Smooth muscle cell (in vitro differentiated cells): ENCODE results near the gene NDRG4. TPM values are rescaled to one million over a fixed set of nuclear protein-coding genes. Genes with fewer than 3 reads are reported as not detected.

Experiments
- DNase-seq: peaks from one replicate; lab custom pipeline; 2025; ENCODE audit not compliant: unreplicated experiment; lab: John Stamatoyannopoulos, UW
- H2AFZ ChIP-seq: fragments of 200-600 bp; sonication (generic); 2 replicates; pipeline ENCODE4 v1.6.0; 2016; ENCODE audit warnings: antibody characterized with exemption, low read depth, mild to moderate bottlenecking
- H3F3A ChIP-seq: fragments of 200-600 bp; sonication (generic); 2 replicates; pipeline ENCODE4 v1.6.0; 2017; ENCODE audit warnings: antibody characterized with exemption, low read depth
- H3K27ac ChIP-seq: fragments of 200-600 bp; sonication (generic); 2 replicates; pipeline ENCODE4 v1.5.1; 2016; ENCODE audit warnings: low read depth, mild to moderate bottlenecking
- H3K27me3 ChIP-seq: fragments of 200-600 bp; sonication (generic); 2 replicates; pipeline ENCODE4 v1.6.1; 2016; ENCODE audit warnings: low read depth, mild to moderate bottlenecking
- H3K36me3 ChIP-seq: fragments of 200-600 bp; sonication (generic); 2 replicates; pipeline ENCODE4 v1.5.1; 2016; ENCODE audit warnings: low read depth
- H3K4me1 ChIP-seq: fragments of 200-600 bp; sonication (generic); 2 replicates; pipeline ENCODE4 v1.5.1; 2016; ENCODE audit warnings: low read depth
- H3K4me2 ChIP-seq: fragments of 200-600 bp; sonication (generic); 2 replicates; pipeline ENCODE4 v1.6.0; 2016; ENCODE audit warnings: mild to moderate bottlenecking
- H3K4me3 ChIP-seq: fragments of 200-600 bp; sonication (generic); 2 replicates; pipeline ENCODE4 v1.5.1; 2016; ENCODE audit warnings: mild to moderate bottlenecking
- H3K79me2 ChIP-seq: fragments of 200-600 bp; sonication (generic); 2 replicates; pipeline ENCODE4 v1.6.0; 2016; ENCODE audit warnings: low read depth, mild to moderate bottlenecking
- H3K9ac ChIP-seq: fragments of 200-600 bp; sonication (generic); 2 replicates; pipeline ENCODE4 v1.6.0; 2016; ENCODE audit warnings: low read depth
- H3K9me3 ChIP-seq: fragments of 200-600 bp; sonication (generic); replicated peaks from 2 replicates; pipeline ENCODE4 v1.5.1; 2016; ENCODE audit warnings: low read depth
- H4K20me1 ChIP-seq: fragments of 200-600 bp; sonication (generic); 2 replicates; pipeline ENCODE4 v1.6.0; 2016; ENCODE audit warnings: low read depth
- WGBS: methylation state at CpG from one replicate; pipeline ENCODE4 v1.1.7; 2016; ENCODE audit warnings: low lambda C conversion rate; 5-methylcytosine and 5-hydroxymethylcytosine counted together
- polyA plus RNA-seq: library from polyadenylated mRNA; unstranded; fragments of >200 nt; fragmentation: Nextera tagmentation; extraction: Ambion mirVana; gene quantifications from 2 replicates; pipeline ENCODE4 v1.2.1, GENCODE V29; 2016
- total RNA-seq: library from RNA; depleted of rRNA; stranded (reverse); fragments of >200 nt; gene quantifications from 2 replicates; pipeline ENCODE4 v1.2.3, GENCODE V29; 2014
- TF ChIP-seq, protein P1 (sequence below): fragments of 200-600 bp; sonication (generic); IDR thresholded peaks from 2 replicates; pipeline ENCODE4 v1.5.1; 2017; ENCODE audit warnings: borderline replicate concordance, mild to moderate bottlenecking, antibody characterized with exemption; ENCODE audit not compliant: insufficient read depth, poor library complexity, severe bottlenecking

The NDRG4 gene, protein sequence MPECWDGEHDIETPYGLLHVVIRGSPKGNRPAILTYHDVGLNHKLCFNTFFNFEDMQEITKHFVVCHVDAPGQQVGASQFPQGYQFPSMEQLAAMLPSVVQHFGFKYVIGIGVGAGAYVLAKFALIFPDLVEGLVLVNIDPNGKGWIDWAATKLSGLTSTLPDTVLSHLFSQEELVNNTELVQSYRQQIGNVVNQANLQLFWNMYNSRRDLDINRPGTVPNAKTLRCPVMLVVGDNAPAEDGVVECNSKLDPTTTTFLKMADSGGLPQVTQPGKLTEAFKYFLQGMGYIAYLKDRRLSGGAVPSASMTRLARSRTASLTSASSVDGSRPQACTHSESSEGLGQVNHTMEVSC
- total RNA-seq = 9.9 and 17.1 TPM in 2 replicates
- polyA plus RNA-seq = 21.0 and 23.0 TPM in 2 replicates

DNA sequence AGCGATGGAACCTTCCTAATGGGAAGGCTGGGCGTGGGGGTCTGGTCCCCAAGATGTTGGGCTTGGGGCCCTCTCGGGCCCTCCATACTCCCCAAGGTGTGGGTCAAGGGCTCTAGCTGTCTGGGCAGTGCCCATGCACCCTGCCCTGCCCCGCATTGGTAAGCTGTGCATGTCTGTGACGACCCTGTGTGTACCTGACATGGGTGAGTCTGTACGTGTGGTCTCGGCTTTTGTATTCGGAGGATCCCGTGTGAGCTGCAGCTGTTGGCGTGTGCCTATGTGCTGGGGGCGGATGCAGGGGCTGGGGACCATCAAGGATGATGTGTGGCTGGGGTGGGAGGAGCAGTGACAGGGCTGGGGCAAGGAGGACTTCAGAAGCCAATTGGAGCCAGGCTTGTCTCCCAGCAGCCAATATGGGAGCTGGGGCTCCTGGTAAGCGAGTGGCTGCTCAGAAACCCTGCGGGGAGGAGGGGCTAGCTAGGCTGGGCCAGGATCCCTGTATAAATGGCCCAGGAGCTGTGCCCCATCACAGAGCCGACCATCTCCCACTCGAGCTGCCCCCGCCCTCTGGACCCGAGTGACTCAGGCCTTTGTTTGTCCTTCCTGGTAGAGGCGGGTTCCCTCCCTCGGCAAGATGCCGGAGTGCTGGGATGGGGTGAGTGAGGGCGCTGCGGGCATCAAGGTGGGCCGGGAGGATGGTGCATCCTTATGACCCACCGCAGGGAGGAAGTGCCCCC lies at the start of gene NDRG4:
TSS of gene NDRG4 (plus strand) at position 529 of the 737 bp plus-strand sequence. CDS start at position 635, 106 bp downstream.
- 34% methylated on average over 24 of the region's 24 CpGs for WGBS
- H4K20me1 ChIP-seq = no peaks in the 10 kb centered on the region
- H3K9ac ChIP-seq = peak within 1 kb of the TSS; percentile 72
- H3K27ac ChIP-seq = no peak within 1 kb of the TSS
- peaks cover 16% of the 10 kb centered on the region for H3K4me1 ChIP-seq
- no peaks in the 10 kb centered on the region for H3K36me3 ChIP-seq
- H2AFZ ChIP-seq = no peak within 1 kb of the TSS
- H3K9me3 ChIP-seq = no peaks in the 10 kb centered on the region
- no peaks in the 10 kb centered on the region for H3F3A ChIP-seq
- no peaks in the 10 kb centered on the region for H3K27me3 ChIP-seq
- no peaks in the 10 kb centered on the region for H3K79me2 ChIP-seq
- DNase-seq = no peak
- peak within 1 kb of the TSS; percentile 63 for H3K4me3 ChIP-seq
- H3K4me2 ChIP-seq = peak within 1 kb of the TSS; percentile 91
- TF ChIP-seq, protein P1, sequence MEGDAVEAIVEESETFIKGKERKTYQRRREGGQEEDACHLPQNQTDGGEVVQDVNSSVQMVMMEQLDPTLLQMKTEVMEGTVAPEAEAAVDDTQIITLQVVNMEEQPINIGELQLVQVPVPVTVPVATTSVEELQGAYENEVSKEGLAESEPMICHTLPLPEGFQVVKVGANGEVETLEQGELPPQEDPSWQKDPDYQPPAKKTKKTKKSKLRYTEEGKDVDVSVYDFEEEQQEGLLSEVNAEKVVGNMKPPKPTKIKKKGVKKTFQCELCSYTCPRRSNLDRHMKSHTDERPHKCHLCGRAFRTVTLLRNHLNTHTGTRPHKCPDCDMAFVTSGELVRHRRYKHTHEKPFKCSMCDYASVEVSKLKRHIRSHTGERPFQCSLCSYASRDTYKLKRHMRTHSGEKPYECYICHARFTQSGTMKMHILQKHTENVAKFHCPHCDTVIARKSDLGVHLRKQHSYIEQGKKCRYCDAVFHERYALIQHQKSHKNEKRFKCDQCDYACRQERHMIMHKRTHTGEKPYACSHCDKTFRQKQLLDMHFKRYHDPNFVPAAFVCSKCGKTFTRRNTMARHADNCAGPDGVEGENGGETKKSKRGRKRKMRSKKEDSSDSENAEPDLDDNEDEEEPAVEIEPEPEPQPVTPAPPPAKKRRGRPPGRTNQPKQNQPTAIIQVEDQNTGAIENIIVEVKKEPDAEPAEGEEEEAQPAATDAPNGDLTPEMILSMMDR = no peak

DNA sequence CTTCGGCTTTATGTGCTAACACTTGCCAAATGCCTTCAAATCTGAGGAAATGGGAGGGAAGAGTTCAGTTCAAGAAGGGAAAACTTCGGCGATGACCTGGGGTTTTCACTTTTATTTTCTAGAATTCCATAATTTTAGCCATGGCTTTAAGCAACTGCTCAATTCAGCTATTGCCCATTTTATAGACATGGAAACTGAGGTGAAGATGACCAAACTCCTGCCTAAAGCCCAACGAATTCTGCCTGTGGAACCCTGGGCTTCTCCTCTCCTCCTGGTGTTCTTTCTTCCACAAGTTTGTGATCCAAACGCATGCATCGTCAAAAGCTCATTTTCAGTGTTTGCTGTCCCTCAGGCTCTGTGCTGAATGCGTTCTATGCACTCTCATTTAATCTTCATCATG lies 49.4 kb upstream of the NDRG4 start:
- no peak overlapping the region for H3K9ac ChIP-seq
- H3K4me3 ChIP-seq = no peak overlapping the region
- DNase-seq = no peak
- no peak overlapping the region for H3K27ac ChIP-seq
- H3K27me3 ChIP-seq = peaks cover 19% of the 10 kb centered on the region
- H4K20me1 ChIP-seq = no peaks in the 10 kb centered on the region
- H2AFZ ChIP-seq = no peak overlapping the region
- H3F3A ChIP-seq = no peaks in the 10 kb centered on the region
- H3K4me1 ChIP-seq = no peaks in the 10 kb centered on the region
- TF ChIP-seq, protein P1 = no peak
- WGBS = 80% methylated on average over 7 of the region's 7 CpGs
- H3K79me2 ChIP-seq = no peaks in the 10 kb centered on the region
- H3K9me3 ChIP-seq = no peaks in the 10 kb centered on the region
- no peak overlapping the region for H3K4me2 ChIP-seq
- no peaks in the 10 kb centered on the region for H3K36me3 ChIP-seq

DNA sequence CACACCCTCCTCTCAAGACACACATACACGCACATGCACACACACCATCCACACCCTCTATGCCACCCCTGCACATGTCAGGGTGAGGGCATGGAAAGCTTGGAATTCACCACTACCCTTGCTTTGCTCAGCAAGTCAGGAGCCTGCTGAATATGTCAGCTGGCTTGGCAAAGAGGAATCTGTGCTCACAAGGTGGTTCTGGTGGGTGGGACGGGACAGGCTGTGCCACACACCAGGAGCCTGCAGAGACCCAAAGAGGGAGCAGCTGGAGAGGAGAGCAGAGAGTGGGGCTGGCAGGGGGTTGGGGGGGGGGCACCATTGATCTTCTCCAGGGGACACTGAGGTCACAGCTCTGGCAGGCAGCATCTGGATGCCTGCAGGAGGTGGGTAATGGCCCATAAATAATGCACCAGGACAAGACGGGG lies 48.7 kb upstream of the NDRG4 start:
- Histone ChIP-seq H3K36me3 (no peaks in the 10 kb centered on the region), H3K9me3 (no peaks in the 10 kb centered on the region), H3K9ac (no peak overlapping the region), H3K4me1 (no peaks in the 10 kb centered on the region), H4K20me1 (no peaks in the 10 kb centered on the region), H3K4me2 (no peak overlapping the region), H2AFZ (no peak overlapping the region), H3K27me3 (peaks cover 19% of the 10 kb centered on the region), H3F3A (no peaks in the 10 kb centered on the region), H3K79me2 (no peaks in the 10 kb centered on the region), H3K4me3 (no peak overlapping the region), H3K27ac (no peak overlapping the region)
- TF ChIP-seq, protein P1 = no peak
- WGBS = 81% methylated on average over 3 of the region's 3 CpGs
- no peak for DNase-seq
